ENCODE results near the gene PCDHB1.

The PCDHB1 gene

GRCh38 chr5:141050622-141051520 lies at the start of gene PCDHB1:
Gene PCDHB1, plus strand, starts transcription at chr5:141051374. Its CDS starts 97 bp downstream, at chr5:141051471.
- no peak for DNase-seq (ENCODE audit: low read depth, low spot score)

GRCh38 chr5:141001446-141001843 lies 49.7 kb upstream of the PCDHB1 start:
- DNase-seq (ENCODE audit: low read depth, low spot score), result no peak

GRCh38 chr5:141001844-141002604 lies 49.1 kb upstream of the PCDHB1 start:
- DNase-seq (ENCODE audit: low read depth, low spot score), result no peak

- no peak for DNase-seq (ENCODE audit: low read depth, low spot score)
Observed at GRCh38 chr5:141002605-141002965, 48.6 kb upstream of the PCDHB1 start.

- DNase-seq (ENCODE audit: low read depth, low spot score), result no peak
Observed at GRCh38 chr5:141003031-141003430, 48.1 kb upstream of the PCDHB1 start.

GRCh38 chr5:141003791-141004611 lies 47.2 kb upstream of the PCDHB1 start:
- no peak for DNase-seq (ENCODE audit: low read depth, low spot score)

- no peak for DNase-seq (ENCODE audit: low read depth, low spot score)
Observed at GRCh38 chr5:141007791-141008190, 43.4 kb upstream of the PCDHB1 start.

GRCh38 chr5:141010047-141010793 lies 41.0 kb upstream of the PCDHB1 start:
- no peak for DNase-seq (ENCODE audit: low read depth, low spot score)

- no peak for DNase-seq (ENCODE audit: low read depth, low spot score)
Observed at GRCh38 chr5:141017943-141018342, 33.2 kb upstream of the PCDHB1 start.

GRCh38 chr5:141022384-141022783 lies 28.8 kb upstream of the PCDHB1 start:
- no peak for DNase-seq (ENCODE audit: low read depth, low spot score)

GRCh38 chr5:141031006-141031405 lies 20.2 kb upstream of the PCDHB1 start:
- DNase-seq (ENCODE audit: low read depth, low spot score), result no peak

- DNase-seq (ENCODE audit: low read depth, low spot score), result no peak
Observed at GRCh38 chr5:141032626-141033025, 18.5 kb upstream of the PCDHB1 start.

GRCh38 chr5:141039061-141039460 lies 12.1 kb upstream of the PCDHB1 start:
- no peak for DNase-seq (ENCODE audit: low read depth, low spot score)

GRCh38 chr5:141039517-141039916 lies 11.7 kb upstream of the PCDHB1 start:
- no peak for DNase-seq (ENCODE audit: low read depth, low spot score)

GRCh38 chr5:141040093-141040770 lies 10.9 kb upstream of the PCDHB1 start:
- DNase-seq (ENCODE audit: low read depth, low spot score), result no peak

GRCh38 chr5:141040771-141041426 lies 10.3 kb upstream of the PCDHB1 start:
- DNase-seq (ENCODE audit: low read depth, low spot score), result no peak

GRCh38 chr5:141041427-141041785 lies 9.8 kb upstream of the PCDHB1 start:
- DNase-seq (ENCODE audit: low read depth, low spot score), result no peak

- DNase-seq (ENCODE audit: low read depth, low spot score), result no peak
Observed at GRCh38 chr5:141042555-141042954, 8.6 kb upstream of the PCDHB1 start.

- no peak for DNase-seq (ENCODE audit: low read depth, low spot score)
Observed at GRCh38 chr5:141051521-141051866, 320 bp downstream of the PCDHB1 start.

- no peak for DNase-seq (ENCODE audit: low read depth, low spot score)
Observed at GRCh38 chr5:141077826-141078225, 26.7 kb downstream of the PCDHB1 start.

Measured in smooth muscle cell of the brain vasculature (primary cell).